T47D (cell line): ENCODE measurements around the gene THEM5.

Experiments
- DNase-seq, 2 experiments: peaks; one replicate each; pipeline versions ENCODE4 v3.0.0 to v3.0.0-alpha.2; 2011 to 2012; ENCODE audit warnings: low read depth in 1 of 2, low spot score in 1 of 2
- JUND ChIP-seq: IDR thresholded peaks from 2 replicates; pipeline ENCODE4 v1.6.1; 2012; ENCODE audit warnings: low read depth
- in situ Hi-C: cut with HindIII; loops from 2 replicates; pipeline ENCODE4 v1.10.0; 2016; ENCODE audit warnings: low sequenced_read_pairs, low pct_unique_long_range_greater_than_20kb

Gene THEM5

GRCh38 chr1:151816548-151817352 is 36.8 kb downstream of the THEM5 start:
- no peak for TF ChIP-seq JUND
- in situ Hi-C loops, result no loop called here
- no peak for DNase-seq

GRCh38 chr1:151815716-151816327 is 37.7 kb downstream of the THEM5 start:
- no peak for DNase-seq
- TF ChIP-seq JUND, result no peak
- in situ Hi-C loops, result no loop called here

GRCh38 chr1:151814971-151815545 is 38.5 kb downstream of the THEM5 start:
- no peak for TF ChIP-seq JUND
- in situ Hi-C loops, result no loop called here
- no peak for DNase-seq

- in situ Hi-C loops, result no loop called here
- no peak for DNase-seq
- TF ChIP-seq JUND, result no peak
Observed at GRCh38 chr1:151814426-151814825, 39.1 kb downstream of the THEM5 start.

- in situ Hi-C loops, result no loop called here
- TF ChIP-seq JUND, result no peak
- DNase-seq, result no peak
Observed at GRCh38 chr1:151813271-151813977, 40.1 kb downstream of the THEM5 start.

GRCh38 chr1:151811181-151811580 is 42.3 kb downstream of the THEM5 start:
- in situ Hi-C loops, result no loop called here
- no peak for DNase-seq
- no peak for TF ChIP-seq JUND

- in situ Hi-C loops, result no loop called here
- no peak for TF ChIP-seq JUND
- DNase-seq, result no peak
Observed at GRCh38 chr1:151809985-151810556, 43.4 kb downstream of the THEM5 start.

- in situ Hi-C loops, result no loop called here
- DNase-seq, result no peak
- TF ChIP-seq JUND, result no peak
Observed at GRCh38 chr1:151809290-151809984, 44.1 kb downstream of the THEM5 start.

GRCh38 chr1:151807766-151808165 is 45.7 kb downstream of the THEM5 start:
- in situ Hi-C loops, result no loop called here
- no peak for DNase-seq
- TF ChIP-seq JUND, result no peak

GRCh38 chr1:151807131-151807530 is 46.4 kb downstream of the THEM5 start:
- DNase-seq, result no peak
- in situ Hi-C loops, result no loop called here
- TF ChIP-seq JUND, result no peak

GRCh38 chr1:151806170-151806569 is 47.3 kb downstream of the THEM5 start:
- DNase-seq, result no peak
- TF ChIP-seq JUND, result no peak
- in situ Hi-C loops, result no loop called here

GRCh38 chr1:151805066-151805820 is 48.3 kb downstream of the THEM5 start, which contains the start of gene LINGO4:
LINGO4 (minus strand) TSS chr1:151805419; CDS start chr1:151802704, 2,715 bp downstream.
- in situ Hi-C loops, result no loop called here
- DNase-seq, result no peak
- no peak for TF ChIP-seq JUND
